Heart right ventricle (tissue), 16 donors: ENCODE data around the gene FAM89A. TPM values are rescaled to one million over a fixed set of nuclear protein-coding genes. Genes with fewer than 3 reads are reported as not detected.
"Not testable (repeated sequence)": the region's sequence is repeated elsewhere in the genome, so short reads cannot be mapped to it uniquely, and the experiment has no call there.

Source experiments
- ATAC-seq, 8 donors: fragments of 200-7000 bp; cut with Tn5 transposase; one replicate each; pipeline ENCODE4 v1.9.1; 2020; ENCODE audit warnings: mild to moderate bottlenecking in 8 of 8, moderate library complexity in 8 of 8, moderate number of reproducible peaks in 1 of 8
- DNase-seq, 2 donors: peaks; one replicate each; pipeline ENCODE4 v3.0.0-alpha.2; 2020
- H3K27ac ChIP-seq, 10 donors: fragments of 200-600 bp; sonication (generic) in 2 of 10; one replicate each; pipeline versions ENCODE4 v1.5.0 to v1.8.0; 2020 to 2022; ENCODE audit warnings: mild to moderate bottlenecking in 3 of 10
- H3K27me3 ChIP-seq, 7 donors: fragments of 200-600 bp; one replicate each; pipeline ENCODE4 v1.8.0; 2021 to 2022; ENCODE audit warnings: mild to moderate bottlenecking in 2 of 7
- H3K36me3 ChIP-seq, 9 donors: fragments of 200-600 bp; sonication (generic) in 1 of 9; one replicate each; pipeline versions ENCODE4 v1.5.0 to v1.8.0; 2020 to 2022; ENCODE audit warnings: mild to moderate bottlenecking in 2 of 9
- H3K4me1 ChIP-seq, 9 donors: fragments of 200-600 bp; sonication (generic) in 1 of 9; one replicate each; pipeline versions ENCODE4 v1.5.0 to v1.8.0; 2020 to 2022; ENCODE audit warnings: mild to moderate bottlenecking in 4 of 9
- H3K4me3 ChIP-seq, 10 donors: fragments of 200-600 bp; sonication (generic) in 2 of 10; one replicate each; pipeline versions ENCODE4 v1.5.0 to v1.8.0; 2020 to 2022; ENCODE audit warnings: mild to moderate bottlenecking in 7 of 10, moderate library complexity in 2 of 10
- H3K9me3 ChIP-seq, 11 donors: fragments of 200-600 bp in 10 of 11; sonication (generic) in 2 of 11; one replicate each; pipeline versions ENCODE4 v1.5.0 to v1.8.0; 2013 to 2022; ENCODE audit warnings: mild to moderate bottlenecking in 2 of 11, control low read depth in 1 of 11, moderate library complexity in 1 of 11
- CTCF ChIP-seq, 9 donors: fragments of 200-600 bp; sonication (generic) in 2 of 9; IDR thresholded peaks; one replicate each; pipeline versions ENCODE4 v1.5.0 to v1.8.0; 2021 to 2022; ENCODE audit warnings: antibody characterized with exemption in 9 of 9, mild to moderate bottlenecking in 5 of 9, moderate library complexity in 1 of 9
- WGBS, 2 donors: extraction: QIAGEN DNeasy Blood & Tissue Kit; methylation state at CpG; one replicate each; pipeline ENCODE4 v1.1.7; 2013; ENCODE audit warnings: inconsistent platforms in 1 of 2; 5-methylcytosine and 5-hydroxymethylcytosine counted together
- intact Hi-C, 10 donors: fragments of 100-400 bp; cut with DNase I; formaldehyde crosslinking; loops; one replicate each; pipeline versions ENCODE4 v1.11.1 to v1.14.2; 2022
- polyA plus RNA-seq, 2 donors: library from polyadenylated mRNA; stranded (reverse); fragments of 200-250 nt; gene quantifications; one replicate each; pipeline ENCODE4 v1.2.3, GENCODE V29; 2013
- total RNA-seq, 10 donors: library from RNA; stranded (reverse); fragmentation: NEBNext Ultra II Directional in 3 of 10; extraction: Animal tissue kit (Norgen Biotek cat#: 25700) in 3 of 10; gene quantifications; one replicate each; pipeline versions ENCODE4 v1.2.1 to v1.2.4, GENCODE V29; 2021 to 2023
- donor health status: Arrhythmogenic right ventricular cardiomyopathy.
- donor health status: ischemic (EF 13 %, LVEDD 7.1; RV severe dilation, severe dysfunction).
- donor health status: healthy with polysubstance abuse.
- donor health status: DM: no; HTN: yes; CAD: no.
- donor health status: DM: no; HTN: no; CAD: no.
- donor health status: ischemic (EF 25% LVEDD 6.9; RV normal size, moderate dysfunction).
- donor health status: ischemic (EF 25% LVEDD 5.7; RV mildly dilated, moderate dysfunction).
- donor health status: healthy.
- donor health status: DM: yes; HTN: yes; CAD: no.
- donor health status: Ischemic cardiomyopathy.
- donor health status: ischemic (EF 35%, LVEDD 5.7; RV mildly dilated, moderate dysfunction).
- donor health status: nonischemic (EF 11% LVEDD 7.7; RV severe dilation, severe dysfunction).
- donor health status: DM: yes; HTN: yes; CAD: no.
- donor health status: PGD.
- donor health status: ischemic (EF 29% LVEDD 5.4; RV normal size, mild dysfunction).
- donor health status: nonischemic (EF 23%, LVEDD 6.1; RV moderate dilation, normal function).

The FAM89A gene
- total and polyA plus RNA-seq, 12 donors, result 4.1 to 14.3 (median 5.3) TPM

GRCh38 chr1:231057410-231057809 lies 17.4 kb upstream of the FAM89A start:
- no peak for ATAC-seq
- Histone ChIP-seq H3K27me3 (peaks cover 0 to 13% (median 0%) of the 10 kb centered on the region in 7 donors), H3K27ac (no peak overlapping the region), H3K4me1 (peaks cover 3 to 31% (median 16%) of the 10 kb centered on the region in 9 donors), H3K9me3 (peaks cover 0 to 15% (median 0%) of the 10 kb centered on the region in 11 donors), H3K4me3 (no peak overlapping the region), H3K36me3 (no peaks in the 10 kb centered on the region)
- no peak for TF ChIP-seq CTCF (IDR thresholded peaks at IDR 0.05)
- 81 to 82% methylated on average over 3 of the region's 3 CpGs for WGBS, 2 donors
- intact Hi-C loops, result no loop called here
- no peak for DNase-seq

GRCh38 chr1:231055271-231055670 lies 15.2 kb upstream of the FAM89A start:
- peaks cover 3 to 28% (median 16%) of the 10 kb centered on the region in 9 donors for H3K4me1 ChIP-seq
- no peak for TF ChIP-seq CTCF (IDR thresholded peaks at IDR 0.05)
- H3K36me3 ChIP-seq, result no peaks in the 10 kb centered on the region
- intact Hi-C loops, result no loop called here
- peaks cover 0 to 15% (median 0%) of the 10 kb centered on the region in 11 donors for H3K9me3 ChIP-seq
- no peak for DNase-seq
- ATAC-seq, result no peak
- H3K27me3 ChIP-seq, result peaks cover 0 to 13% (median 0%) of the 10 kb centered on the region in 7 donors
- H3K27ac ChIP-seq, result no peak overlapping the region
- no peak overlapping the region for H3K4me3 ChIP-seq

GRCh38 chr1:231053493-231054162 lies 13.6 kb upstream of the FAM89A start:
- Histone ChIP-seq H3K4me3 (peak overlapping the region in 6 of 10 donors; percentile 13 to 35 (median 26)), H3K4me1 (peaks cover 3 to 20% (median 16%) of the 10 kb centered on the region in 9 donors), H3K27ac (peak overlapping the region in 5 of 10 donors; percentile 27 to 48 (median 39)), H3K27me3 (peaks cover 0 to 13% (median 0%) of the 10 kb centered on the region in 7 donors), H3K36me3 (no peaks in the 10 kb centered on the region), H3K9me3 (peaks cover 0 to 15% (median 0%) of the 10 kb centered on the region in 11 donors)
- DNase-seq (peak in 1 of 2 donors; percentile 56), ATAC-seq (peak in 7 of 8 donors; percentile 58 to 85 (median 72))
- WGBS, 2 donors, result 13 to 31% methylated on average over 7 of the region's 7 CpGs
- no peak for TF ChIP-seq CTCF (IDR thresholded peaks at IDR 0.05)
- intact Hi-C loops, result no loop called here

GRCh38 chr1:231052777-231053176 lies 12.7 kb upstream of the FAM89A start:
- Histone ChIP-seq H3K4me1 (peaks cover 3 to 20% (median 16%) of the 10 kb centered on the region in 9 donors), H3K36me3 (no peaks in the 10 kb centered on the region), H3K27ac (peak overlapping the region in 1 of 10 donors; percentile 27), H3K9me3 (peaks cover 0 to 15% (median 0%) of the 10 kb centered on the region in 11 donors), H3K4me3 (no peak overlapping the region), H3K27me3 (peaks cover 0 to 9% (median 0%) of the 10 kb centered on the region in 7 donors)
- DNase-seq (no peak), ATAC-seq (no peak)
- no peak for TF ChIP-seq CTCF (IDR thresholded peaks at IDR 0.05)
- intact Hi-C loops, result no loop called here
- WGBS, 2 donors, result 92 to 95% methylated on average over 8 of the region's 8 CpGs

- H3K4me3 ChIP-seq, H3K27ac ChIP-seq, intact Hi-C loops, DNase-seq, H3K36me3 ChIP-seq, ATAC-seq: not testable (repeated sequence)
- WGBS, 2 donors, result 86 to 89% methylated on average over 9 of the region's 9 CpGs
- Histone ChIP-seq H3K9me3 (peaks cover 0 to 13% (median 0%) of the 10 kb centered on the region in 11 donors), H3K27me3 (peaks cover 0 to 12% (median 0%) of the 10 kb centered on the region in 7 donors), H3K4me1 (peaks cover 3 to 20% (median 16%) of the 10 kb centered on the region in 9 donors)
Observed at GRCh38 chr1:231050932-231051331, 10.9 kb upstream of the FAM89A start.
